Measurements from ENCODE around the gene RALGDS. TPM values are rescaled to one million over a fixed set of nuclear protein-coding genes. Genes with fewer than 3 reads are reported as not detected.

Gene RALGDS
- total and polyA plus RNA-seq, 12 donors = 15.6 to 45.1 (median 28.1) TPM

GRCh38 chr9:133117271-133118178 lies 3.5 kb downstream of the RALGDS start:
- Histone ChIP-seq H3K4me1 (peaks cover 73 to 97% (median 93%) of the 10 kb centered on the region in 9 donors), H3K4me3 (no peak overlapping the region), H3K27me3 (no peaks in the 10 kb centered on the region), H3K27ac (peak overlapping the region in 8 of 10 donors; percentile 14 to 96 (median 92)), H3K9me3 (no peaks in the 10 kb centered on the region), H3K36me3 (peaks cover 0 to 9% (median 0%) of the 10 kb centered on the region in 9 donors)
- peak in 4 of 9 donors; percentile 18 to 26 (median 22) for TF ChIP-seq CTCF (IDR thresholded peaks at IDR 0.05)
- DNase-seq = peak; percentile 50 to 72
- intact Hi-C loops (cut with DNase I) = no loop called here
- WGBS, 2 donors = 57 to 61% methylated on average over 18 of the region's 18 CpGs
- ATAC-seq = no peak

GRCh38 chr9:133116346-133117231 lies 4.5 kb downstream of the RALGDS start:
- no peak for TF ChIP-seq CTCF (IDR thresholded peaks at IDR 0.05)
- 77 to 79% methylated on average over 20 of the region's 20 CpGs for WGBS, 2 donors
- DNase-seq (peak in 1 of 2 donors; percentile 16), ATAC-seq (no peak)
- Histone ChIP-seq H3K4me1 (peaks cover 70 to 95% (median 92%) of the 10 kb centered on the region in 9 donors), H3K27ac (peak overlapping the region in 8 of 10 donors; percentile 55 to 96 (median 80)), H3K9me3 (no peaks in the 10 kb centered on the region), H3K27me3 (no peaks in the 10 kb centered on the region), H3K36me3 (peaks cover 0 to 16% (median 2%) of the 10 kb centered on the region in 9 donors), H3K4me3 (no peak overlapping the region)
- intact Hi-C loops (cut with DNase I) = no loop called here

- Histone ChIP-seq H3K4me3 (no peak overlapping the region), H3K27me3 (no peaks in the 10 kb centered on the region), H3K9me3 (no peaks in the 10 kb centered on the region), H3K4me1 (peaks cover 70 to 93% (median 88%) of the 10 kb centered on the region in 9 donors), H3K36me3 (peaks cover 0 to 24% (median 5%) of the 10 kb centered on the region in 9 donors), H3K27ac (peak overlapping the region in 9 of 10 donors; percentile 73 to 96 (median 82))
- 75 to 87% methylated on average over 32 of the region's 32 CpGs for WGBS, 2 donors
- no peak for TF ChIP-seq CTCF (IDR thresholded peaks at IDR 0.05)
- ATAC-seq (no peak), DNase-seq (peak in 1 of 2 donors; percentile 19)
- intact Hi-C loops (cut with DNase I) = no loop called here
Measured at GRCh38 chr9:133115604-133116345, 5.3 kb downstream of the RALGDS start.
